ENCODE results near the gene CLEC3A.
"Not testable (repeated sequence)": the region's sequence is repeated elsewhere in the genome, so short reads cannot be mapped to it uniquely, and the experiment has no call there.

Gene CLEC3A, protein sequence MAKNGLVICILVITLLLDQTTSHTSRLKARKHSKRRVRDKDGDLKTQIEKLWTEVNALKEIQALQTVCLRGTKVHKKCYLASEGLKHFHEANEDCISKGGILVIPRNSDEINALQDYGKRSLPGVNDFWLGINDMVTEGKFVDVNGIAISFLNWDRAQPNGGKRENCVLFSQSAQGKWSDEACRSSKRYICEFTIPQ

DNA sequence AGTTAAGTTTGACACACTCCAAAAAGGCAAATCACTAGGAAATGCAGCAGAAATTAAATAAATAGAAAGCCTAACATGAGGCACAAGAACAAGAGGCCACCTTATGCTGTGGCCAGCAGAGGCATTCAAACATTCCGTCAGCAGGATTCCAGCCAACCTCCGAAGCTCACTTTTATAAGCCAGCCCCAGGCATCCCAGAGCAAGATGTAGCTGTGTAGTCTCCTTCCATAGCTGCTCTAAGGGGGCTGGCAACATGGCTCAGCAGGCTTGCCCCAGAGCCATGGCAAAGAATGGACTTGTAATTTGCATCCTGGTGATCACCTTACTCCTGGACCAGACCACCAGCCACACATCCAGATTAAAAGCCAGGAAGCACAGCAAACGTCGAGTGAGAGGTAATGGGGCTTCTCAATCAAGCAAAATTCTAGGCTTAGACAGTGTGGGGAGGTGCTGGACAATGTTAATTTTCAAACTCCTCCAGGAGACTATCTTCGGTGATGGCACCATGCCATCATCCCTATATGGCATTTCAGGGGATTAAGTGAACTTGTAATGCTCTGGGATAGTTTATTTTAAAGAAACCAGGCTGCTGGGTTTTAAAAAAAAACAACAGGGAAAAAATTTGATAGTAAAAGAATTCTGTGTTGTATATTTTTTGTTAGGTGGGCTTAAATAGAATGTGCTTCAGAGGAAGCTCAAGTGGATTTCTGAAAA, at the start of gene CLEC3A:
CLEC3A (plus strand) TSS at position 202 of the 714 bp plus-strand sequence; CDS start at position 281, 79 bp downstream.
- DNase-seq (ENCODE audit: low read depth in 2 of 3, low spot score in 1 of 3) = no peak

DNA sequence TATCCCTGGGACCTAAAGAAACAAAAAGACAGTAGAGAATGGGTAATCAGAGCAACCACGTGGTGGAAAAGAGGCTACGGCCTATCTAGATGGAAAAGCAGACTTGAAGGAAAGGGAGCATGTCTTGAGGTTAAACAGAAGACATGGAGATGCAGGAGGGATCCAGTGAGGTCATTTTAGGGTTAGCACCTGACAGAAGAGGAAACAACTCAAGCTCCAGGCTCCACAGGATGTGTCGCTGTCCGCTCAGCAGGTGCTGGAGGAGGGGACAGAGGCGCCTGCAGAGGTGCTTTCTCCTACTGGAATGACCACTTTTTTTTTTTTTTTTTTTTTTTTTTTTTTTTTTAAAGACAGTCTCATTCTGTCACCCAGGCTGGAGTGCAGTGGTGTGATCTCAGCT, 47.5 kb upstream of the CLEC3A start:
- DNase-seq (ENCODE audit: low read depth in 2 of 3, low spot score in 1 of 3) = no peak

DNA sequence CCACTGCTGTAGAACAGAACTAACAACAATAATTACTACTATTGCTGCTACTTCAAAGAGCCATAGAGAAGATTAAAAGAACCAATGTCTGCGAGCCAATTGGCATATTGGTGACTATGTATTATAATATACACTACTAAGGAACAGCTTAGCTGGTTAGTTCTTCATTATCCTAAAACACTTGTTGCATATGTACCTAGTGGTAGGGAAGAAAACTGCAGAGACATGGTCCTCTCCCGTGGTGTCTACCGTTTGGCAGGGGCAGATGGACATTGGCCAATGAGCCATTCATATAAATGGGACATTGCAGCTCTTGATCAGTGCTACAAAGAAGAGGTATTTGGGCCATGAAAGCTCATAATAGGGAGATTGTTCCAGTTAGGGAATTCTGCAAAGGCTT, 46.4 kb upstream of the CLEC3A start:
- DNase-seq (ENCODE audit: low read depth in 2 of 3, low spot score in 1 of 3) = no peak

DNA sequence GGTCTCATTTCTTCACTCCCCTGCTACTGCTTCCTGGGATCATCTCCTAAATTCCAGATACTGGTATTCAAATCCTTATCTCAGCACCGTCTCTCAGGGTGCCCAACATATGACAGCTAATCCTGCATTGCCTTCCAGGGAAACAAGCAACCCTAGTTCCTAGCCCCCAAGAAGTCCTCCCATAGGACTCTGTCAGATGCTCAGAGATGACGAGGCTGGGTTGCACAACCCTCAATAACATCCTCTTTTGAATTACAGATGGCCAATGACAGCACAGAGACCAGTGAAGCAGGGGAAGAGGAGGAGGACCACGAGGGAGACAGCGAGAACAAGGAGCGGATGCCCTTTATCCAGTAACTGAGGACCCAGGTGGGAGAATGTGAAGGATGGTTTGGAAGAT, 45.0 kb upstream of the CLEC3A start:
- no peak for DNase-seq (ENCODE audit: low read depth in 2 of 3, low spot score in 1 of 3)

DNA sequence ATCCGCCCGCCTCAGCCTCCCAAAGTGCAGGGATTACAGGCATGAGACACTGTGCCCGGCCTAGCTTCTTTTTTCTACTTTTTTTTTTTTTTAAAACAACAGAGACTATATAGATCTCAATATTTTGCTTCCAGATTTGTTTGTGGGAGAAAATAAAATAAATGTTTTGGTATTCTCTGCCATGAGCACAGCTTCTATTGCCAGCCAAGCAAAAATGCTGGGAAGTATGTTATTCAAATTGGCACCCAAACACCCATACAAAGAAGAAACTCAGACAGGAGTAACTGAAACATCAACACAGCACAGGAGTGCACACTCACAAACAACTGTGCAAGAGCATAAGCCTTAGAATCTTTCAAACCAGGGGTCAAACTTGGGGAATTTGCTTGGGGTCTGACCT, 37.2 kb upstream of the CLEC3A start:
- DNase-seq (ENCODE audit: low read depth in 2 of 3, low spot score in 1 of 3) = no peak

DNA sequence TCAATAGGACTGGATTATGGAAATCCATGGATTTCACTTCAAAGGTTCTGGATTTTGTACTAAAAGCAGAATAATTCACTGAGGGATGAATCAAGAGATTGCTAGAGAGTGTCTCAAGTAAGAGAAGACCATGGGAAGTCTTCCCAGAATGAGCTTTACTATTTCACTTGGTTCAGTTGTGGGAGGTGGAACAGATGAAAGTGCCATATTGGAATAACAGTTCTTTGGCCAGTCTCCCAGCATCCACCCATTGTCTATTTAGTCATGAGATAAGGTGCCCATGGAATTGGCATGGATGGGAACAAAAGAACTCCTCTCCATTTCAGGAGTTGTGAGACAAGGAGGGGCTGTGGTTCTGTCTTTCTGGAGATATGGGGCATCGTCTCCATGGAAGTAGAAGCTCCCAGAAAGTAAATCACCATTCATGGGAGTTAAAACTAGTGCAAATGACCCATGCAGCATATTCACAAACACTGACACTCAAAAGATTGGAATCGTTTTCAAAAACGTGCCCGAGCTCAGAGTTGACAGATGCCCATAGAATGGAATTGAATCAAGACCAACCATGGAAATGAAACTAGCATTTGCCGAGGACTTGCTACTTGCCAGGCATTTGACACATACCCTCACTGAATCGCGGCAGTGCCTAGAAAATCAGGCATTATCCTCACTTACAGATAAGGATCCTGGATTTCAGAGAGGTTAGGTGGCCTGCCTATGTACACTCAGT, 36.2 kb upstream of the CLEC3A start:
- DNase-seq (ENCODE audit: low read depth in 2 of 3, low spot score in 1 of 3) = no peak

DNA sequence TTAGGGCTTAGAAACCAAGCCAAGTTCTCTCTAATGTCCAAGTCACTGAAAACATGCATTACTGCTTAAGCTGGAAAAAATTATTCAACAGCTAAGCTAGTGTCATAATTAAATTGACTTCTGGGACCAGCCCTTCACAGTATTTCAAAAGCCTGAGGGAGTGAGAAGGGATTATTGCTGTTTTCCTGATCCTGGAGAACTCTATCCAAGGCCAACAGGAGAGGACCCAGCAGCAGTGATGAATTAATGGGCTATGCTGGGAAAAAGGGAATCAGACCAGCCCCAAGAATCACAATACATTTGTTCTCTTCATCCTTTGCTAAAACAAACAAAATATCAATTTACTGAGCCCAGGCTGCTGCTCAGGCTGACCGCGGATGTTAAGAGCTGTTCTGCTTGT, 34.5 kb upstream of the CLEC3A start:
- no peak for DNase-seq (ENCODE audit: low read depth in 2 of 3, low spot score in 1 of 3)

DNA sequence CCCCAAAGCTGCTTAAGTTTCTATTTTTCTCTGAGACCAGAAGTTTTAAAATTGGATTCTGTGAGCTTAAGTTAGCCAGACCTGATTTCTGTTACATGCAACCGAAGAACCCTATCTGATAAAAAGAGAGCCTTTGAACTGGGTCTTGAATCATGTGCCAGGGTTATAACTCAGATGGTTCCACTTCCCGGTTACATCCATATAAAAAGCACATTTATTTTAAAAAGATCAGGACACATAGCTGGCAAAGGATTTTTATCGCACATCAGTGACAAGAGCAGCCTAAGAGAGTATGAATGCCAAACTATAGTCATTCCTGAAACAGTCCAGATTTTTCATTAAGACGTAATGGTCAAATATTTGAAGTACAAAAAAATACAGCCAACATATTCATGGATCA, 32.5 kb upstream of the CLEC3A start:
- no peak for DNase-seq (ENCODE audit: low read depth in 2 of 3, low spot score in 1 of 3)

DNA sequence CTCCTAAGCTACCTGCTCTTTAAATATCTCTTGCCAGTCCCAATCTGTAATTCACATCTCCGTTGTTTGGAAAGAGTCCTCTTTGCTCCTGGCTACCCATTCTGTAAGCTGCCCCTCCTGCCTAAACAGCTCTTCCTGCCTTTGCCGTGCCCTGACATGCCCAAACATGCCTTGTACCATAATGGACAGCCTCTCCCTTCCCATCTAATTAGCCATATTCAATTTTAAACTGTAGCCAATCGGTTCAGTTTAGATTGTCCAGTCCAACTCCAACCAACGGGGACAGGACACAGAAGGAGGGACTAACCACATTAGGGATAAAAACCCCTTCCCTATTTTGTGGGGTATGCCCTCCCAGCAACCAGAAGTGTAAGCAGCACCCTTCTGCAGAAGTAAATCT, 30.6 kb upstream of the CLEC3A start:
- DNase-seq (ENCODE audit: low read depth in 2 of 3, low spot score in 1 of 3) = no peak

DNA sequence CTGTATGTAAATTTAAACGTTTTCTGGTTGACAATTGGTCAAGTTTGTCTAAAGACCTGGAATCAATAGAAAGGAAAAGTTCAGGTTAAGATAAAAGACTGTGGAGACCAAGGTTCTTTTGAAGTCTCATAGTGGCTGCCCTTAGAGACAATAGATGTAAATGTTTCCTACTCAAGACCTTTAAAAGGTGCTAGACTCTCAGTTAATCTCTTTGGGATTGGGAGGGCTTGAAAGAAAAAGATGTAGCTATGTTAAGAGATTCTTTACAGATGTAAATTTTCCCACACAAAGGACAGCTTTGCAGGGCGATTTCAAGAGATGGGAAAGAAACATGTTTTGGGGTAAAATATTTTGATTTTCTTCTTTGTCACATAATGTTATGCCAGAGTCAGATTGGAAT, 30.0 kb upstream of the CLEC3A start:
- DNase-seq (ENCODE audit: low read depth in 2 of 3, low spot score in 1 of 3) = not testable (repeated sequence)

DNA sequence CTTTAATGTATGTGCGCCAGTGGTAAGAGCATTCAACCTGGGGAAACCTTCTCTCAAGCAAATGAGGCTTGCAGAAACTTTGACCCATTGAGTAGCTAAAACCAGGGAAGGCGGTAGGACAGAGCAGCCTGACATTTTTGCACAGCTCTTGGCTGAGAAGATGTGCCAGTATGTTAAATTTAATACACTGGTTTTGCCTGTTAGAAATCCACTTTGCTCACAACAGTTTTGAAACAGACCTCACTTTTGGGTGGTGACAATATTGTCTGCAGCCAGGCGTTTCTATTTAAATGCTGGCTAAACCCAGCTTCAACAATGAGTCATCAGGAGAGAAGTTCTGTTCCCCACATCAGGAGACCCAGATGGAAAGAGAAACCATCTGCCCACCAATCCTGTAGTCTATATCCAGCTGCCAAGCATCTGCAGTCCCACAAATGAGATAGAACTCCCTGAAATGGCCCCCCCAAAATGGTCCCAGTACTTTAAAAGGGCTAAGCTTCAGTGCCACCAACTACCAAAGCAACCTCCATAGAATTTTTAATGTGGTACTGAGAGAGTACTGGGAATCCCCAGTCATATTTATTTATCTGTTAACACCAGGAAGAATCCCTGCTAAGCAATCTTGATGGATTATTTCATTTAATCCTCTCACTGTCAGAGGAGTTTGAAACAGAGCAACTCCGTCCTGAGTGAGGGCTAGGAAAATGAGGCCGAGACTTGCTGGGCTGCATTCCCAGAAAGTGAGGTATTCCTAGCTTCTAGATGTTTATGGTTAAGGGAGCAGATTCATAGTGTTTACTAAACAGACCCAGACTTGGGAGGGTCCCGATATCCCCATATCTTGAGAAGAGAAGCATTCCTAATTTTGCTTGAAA, 29.0 kb upstream of the CLEC3A start:
- DNase-seq (ENCODE audit: low read depth in 2 of 3, low spot score in 1 of 3) = no peak

DNA sequence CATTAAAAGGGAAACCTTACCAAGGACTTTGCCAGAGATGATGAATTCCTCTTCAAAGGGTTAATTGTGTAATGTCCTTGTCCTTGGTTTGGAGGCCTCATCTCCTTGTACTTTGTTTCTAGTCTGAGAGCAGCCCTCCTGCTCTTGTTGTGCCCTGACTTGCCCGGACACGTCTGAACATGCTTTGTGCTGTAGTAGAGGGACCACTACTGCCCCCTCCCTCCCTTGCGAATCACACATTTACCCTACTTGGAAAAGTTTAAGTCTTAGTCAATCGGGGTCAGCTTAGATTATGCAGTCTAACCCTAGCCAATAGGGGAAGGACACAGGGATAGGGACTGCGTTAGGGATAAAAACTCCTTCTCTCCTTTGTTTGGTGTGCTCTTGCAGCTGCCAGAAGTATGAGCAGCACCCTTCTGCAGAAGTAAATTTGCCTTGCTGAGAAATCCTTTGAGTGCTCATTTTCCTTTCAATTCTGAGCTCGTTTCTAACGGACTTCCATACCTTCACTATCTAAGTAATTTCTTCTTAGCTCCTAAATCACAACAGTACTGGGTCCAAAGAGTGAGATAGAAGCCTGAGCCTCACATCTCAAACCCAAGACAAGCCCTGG, 26.4 kb upstream of the CLEC3A start:
- DNase-seq (ENCODE audit: low read depth in 2 of 3, low spot score in 1 of 3) = no peak

DNA sequence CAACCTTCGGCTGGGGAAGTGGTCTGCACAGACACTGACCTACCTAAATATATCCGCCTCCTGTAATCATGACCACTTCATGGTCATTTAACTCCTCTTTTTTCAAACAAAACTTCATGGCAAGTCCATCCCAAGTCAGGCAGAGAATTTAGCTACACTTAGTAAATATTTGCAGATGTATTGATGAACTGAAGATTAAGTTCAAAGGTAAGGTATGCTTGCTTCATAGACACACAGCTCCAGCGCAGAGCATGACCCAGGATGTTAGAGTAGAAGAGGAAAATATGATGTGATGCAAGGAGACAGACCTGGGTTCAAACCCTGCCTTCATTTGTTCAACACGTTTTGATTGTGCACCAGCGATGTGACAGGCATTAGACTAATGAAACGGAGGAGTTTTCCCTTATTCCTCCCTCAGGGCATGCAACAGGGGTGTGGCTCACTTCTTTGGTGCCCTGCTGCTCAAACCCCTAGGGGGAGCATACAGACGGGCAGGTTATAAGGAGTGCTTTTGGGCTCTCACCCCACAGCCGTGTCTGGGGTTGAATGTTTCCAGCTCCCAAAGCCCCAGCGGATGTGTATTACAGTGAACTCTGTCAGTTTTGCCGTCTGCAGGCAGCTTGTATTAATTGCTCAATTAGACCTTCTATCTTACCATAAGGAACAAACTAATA, 23.9 kb upstream of the CLEC3A start:
- DNase-seq (ENCODE audit: low read depth in 2 of 3, low spot score in 1 of 3) = no peak

DNA sequence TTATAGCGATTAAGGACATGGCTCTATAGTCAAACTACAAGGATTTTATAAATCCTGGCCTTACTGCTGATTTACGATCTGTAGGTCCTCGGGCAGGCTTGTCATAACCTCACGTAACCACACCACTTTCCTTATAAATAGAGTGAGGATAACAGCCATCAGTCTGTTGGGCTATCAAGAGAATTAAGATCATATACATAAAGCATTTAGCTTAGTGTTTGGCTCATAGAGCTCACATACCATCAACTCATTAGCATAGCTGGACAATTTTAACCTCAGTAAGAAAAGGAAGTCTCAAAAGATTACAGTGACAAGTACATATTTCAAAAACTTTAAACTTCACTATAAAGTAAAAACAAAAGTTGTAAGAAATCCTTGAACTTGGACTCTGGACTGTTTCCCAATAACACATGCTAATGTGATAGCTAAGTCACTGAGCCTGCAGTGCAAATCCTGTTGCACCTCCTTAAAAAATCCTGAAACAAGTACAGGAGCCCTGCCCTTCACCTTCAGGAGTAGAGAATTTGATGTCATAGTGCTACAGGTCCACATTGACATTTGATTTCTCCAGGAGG, 20.8 kb upstream of the CLEC3A start:
- DNase-seq (ENCODE audit: low read depth in 2 of 3, low spot score in 1 of 3) = no peak

DNA sequence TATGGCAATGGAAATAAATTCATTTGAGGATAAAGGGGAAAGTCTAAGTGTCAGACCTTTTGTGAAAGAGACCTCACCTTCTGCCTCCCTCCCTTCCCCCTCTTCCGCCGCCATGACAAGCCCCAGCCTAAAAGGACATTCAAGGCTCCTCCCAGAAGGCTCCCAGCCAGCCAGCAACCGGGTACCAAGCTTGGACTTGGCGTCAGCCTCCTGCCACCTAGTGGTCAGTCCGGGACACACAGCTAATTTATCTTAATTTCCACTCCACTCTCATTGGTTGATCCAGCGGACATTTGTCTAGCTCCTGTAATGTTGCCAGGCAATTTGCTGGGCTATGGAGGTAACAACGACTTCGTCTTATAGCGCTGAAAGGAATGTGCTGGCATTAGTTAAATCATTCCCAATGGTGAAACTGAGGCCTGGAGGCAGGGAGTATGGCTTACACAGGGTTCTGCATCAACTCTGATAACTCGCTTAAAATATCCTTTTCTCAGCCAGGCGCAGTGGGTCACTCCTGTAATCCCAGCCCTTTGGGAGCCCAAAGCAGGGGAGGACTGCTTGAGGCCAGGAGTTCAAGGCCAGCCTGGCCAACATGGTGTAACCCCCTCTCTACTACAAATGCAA, 19.3 kb upstream of the CLEC3A start:
- DNase-seq (ENCODE audit: low read depth in 2 of 3, low spot score in 1 of 3) = peak; percentile 69 to 79 (median 77)

DNA sequence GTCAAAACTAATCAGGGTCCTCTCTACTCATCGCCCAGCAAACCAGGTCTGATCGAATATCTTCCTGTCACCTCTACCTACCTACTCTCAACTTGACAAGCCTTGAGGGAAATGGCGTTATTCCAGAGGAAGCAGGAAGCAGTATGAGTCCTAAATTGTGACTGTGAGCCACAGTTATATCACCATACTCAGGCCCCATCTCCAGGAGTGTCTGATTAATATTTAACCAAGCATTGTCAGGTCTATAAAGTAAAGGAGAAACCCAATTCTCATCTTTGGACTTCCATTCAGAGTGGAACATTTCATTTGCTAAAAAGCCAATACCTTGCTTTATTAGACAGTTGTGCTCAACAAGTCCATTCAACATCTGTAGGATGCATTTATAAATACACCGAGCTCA, 17.8 kb upstream of the CLEC3A start:
- DNase-seq (ENCODE audit: low read depth in 2 of 3, low spot score in 1 of 3) = no peak

DNA sequence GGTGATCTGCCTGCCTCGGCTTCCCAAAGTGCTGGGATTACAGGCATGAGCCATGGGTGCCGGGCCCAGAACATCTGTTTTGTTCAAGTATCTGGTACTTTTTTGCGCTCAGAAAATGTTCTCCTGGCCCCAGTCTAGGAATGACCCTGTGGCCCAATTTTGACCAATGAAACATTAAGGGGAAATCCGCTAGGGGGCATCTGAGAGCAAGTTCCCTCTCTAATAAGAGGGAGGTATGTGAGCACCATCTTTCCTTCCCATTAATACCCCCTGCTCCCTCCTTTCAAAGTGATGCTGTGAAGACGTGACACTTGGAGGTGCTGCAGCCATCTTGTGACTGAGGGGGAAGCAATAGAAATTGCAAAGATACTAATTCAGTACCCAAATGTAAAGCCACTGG, 16.5 kb upstream of the CLEC3A start:
- DNase-seq (ENCODE audit: low read depth in 2 of 3, low spot score in 1 of 3) = peak in 1 of 3 donors; percentile 13

DNA sequence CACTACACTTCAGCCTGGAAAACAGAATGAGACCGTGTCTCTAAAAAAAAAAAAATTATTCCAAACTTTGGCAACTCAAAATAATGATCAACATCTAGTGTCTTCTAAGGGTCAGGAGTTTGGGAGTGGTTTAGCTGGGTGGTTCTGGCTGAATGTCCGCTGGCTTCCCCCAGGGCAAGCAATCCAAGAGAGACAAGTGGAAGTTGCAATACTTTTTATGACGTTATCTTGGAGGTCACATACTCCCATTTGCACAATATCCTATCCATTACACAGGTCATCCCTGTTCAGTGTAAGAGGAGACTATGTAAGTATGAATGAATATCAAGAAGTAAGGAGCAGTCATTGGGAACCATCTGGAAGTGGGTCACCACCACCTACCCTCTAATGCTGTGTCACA, 15.2 kb upstream of the CLEC3A start:
- no peak for DNase-seq (ENCODE audit: low read depth in 2 of 3, low spot score in 1 of 3)

DNA sequence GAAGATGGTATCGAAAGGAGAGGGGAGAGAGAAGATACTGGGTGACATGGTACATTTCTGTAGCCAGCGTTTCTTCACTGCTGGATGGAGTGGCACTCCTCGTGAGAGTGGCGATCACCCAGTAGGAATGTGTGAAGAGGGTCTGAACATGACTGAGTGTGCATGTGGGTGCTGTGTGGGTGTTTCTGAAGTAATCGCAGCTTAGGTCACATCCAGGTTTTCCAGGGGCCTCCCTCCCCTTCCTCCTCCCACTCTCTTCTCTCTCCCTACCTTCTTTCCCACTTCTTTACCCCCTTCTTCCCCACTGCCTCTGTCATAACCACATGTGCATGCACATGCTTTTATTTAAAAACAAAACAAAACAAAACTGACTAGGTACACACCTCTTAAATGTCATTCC, 1.8 kb downstream of the CLEC3A start:
- DNase-seq (ENCODE audit: low read depth in 2 of 3, low spot score in 1 of 3) = no peak

DNA sequence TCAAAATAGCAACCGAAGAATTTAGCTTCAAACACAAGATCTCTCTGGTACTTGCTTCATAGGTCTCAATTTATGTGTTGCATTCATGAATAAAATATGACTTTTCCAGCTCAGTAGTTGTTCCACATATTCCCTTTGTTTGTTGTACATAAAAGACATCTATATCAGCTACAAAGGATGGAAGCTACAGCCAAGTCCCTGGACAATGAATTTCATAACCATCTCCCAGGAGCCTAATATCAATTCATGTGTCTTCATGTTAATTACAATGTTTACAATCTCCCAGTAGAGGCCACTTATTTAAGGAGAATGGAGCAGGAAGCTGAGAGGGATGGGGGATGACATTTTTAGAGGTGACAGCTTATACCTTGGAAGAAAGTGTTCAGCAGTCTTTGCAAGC, 3.3 kb downstream of the CLEC3A start:
- DNase-seq (ENCODE audit: low read depth in 2 of 3, low spot score in 1 of 3) = no peak

All from stimulated activated CD4-positive, alpha-beta T cell treated with anti-CD3 and anti-CD28 coated beads, Interleukin-12 subunit alpha, Interleukin-12 subunit beta, amount 100 ng/mL, for 48 hours (primary cell).